ENCODE results near the gene CRHR1. TPM values are rescaled to one million over a fixed set of nuclear protein-coding genes. Genes with fewer than 3 reads are reported as not detected.

CRHR1 gene
- total RNA-seq, 3 donors from 2014 or later (not counting 1 experiment from before 2014, with no cell fraction given), result not detected

GRCh38 chr17:45784741-45785479 is 790 bp downstream of the CRHR1 start:
- intact Hi-C loops (cut with micrococcal nuclease), result no loop called here
- ATAC-seq (peak in 1 of 3 donors; percentile 58), DNase-seq (peak in 1 of 2 donors; percentile 58)
- peak overlapping the region; percentile 71 for H3K4me3 Mint-ChIP-seq
- peak overlapping the region; percentile 16 for H3K4me3 ChIP-seq (ENCODE audit: low read length)
- H3K27me3 ChIP-seq (ENCODE audit: control insufficient read depth, insufficient read depth, low read length), result peaks cover 22% of the 10 kb centered on the region
- no peaks in the 10 kb centered on the region for H3K36me3 Mint-ChIP-seq
- no peak for TF ChIP-seq CTCF (IDR thresholded peaks at IDR 0.05)
- H3K4me1 Mint-ChIP-seq, result no peaks in the 10 kb centered on the region
- H3K9me3 Mint-ChIP-seq, result no peaks in the 10 kb centered on the region
- no peaks in the 10 kb centered on the region for H3K9me3 ChIP-seq (ENCODE audit: control insufficient read depth, insufficient read depth, low read length)
- peaks cover 58 to 71% of the 10 kb centered on the region in 2 donors for H3K27me3 Mint-ChIP-seq (ENCODE audit: low read depth in 2 of 2)
- no peaks in the 10 kb centered on the region for H3K36me3 ChIP-seq (ENCODE audit: control insufficient read depth, insufficient read depth, low read length)
- peaks cover 17% of the 10 kb centered on the region for H3K4me1 ChIP-seq (ENCODE audit: control insufficient read depth, insufficient read depth, low read length)
- H3K27ac Mint-ChIP-seq, result no peak overlapping the region
- under 1% methylated on average over 82 of the region's 82 CpGs for WGBS (ENCODE audit: insufficient coverage)
- H3K27ac ChIP-seq (ENCODE audit: low read length), result no peak overlapping the region

DNA sequence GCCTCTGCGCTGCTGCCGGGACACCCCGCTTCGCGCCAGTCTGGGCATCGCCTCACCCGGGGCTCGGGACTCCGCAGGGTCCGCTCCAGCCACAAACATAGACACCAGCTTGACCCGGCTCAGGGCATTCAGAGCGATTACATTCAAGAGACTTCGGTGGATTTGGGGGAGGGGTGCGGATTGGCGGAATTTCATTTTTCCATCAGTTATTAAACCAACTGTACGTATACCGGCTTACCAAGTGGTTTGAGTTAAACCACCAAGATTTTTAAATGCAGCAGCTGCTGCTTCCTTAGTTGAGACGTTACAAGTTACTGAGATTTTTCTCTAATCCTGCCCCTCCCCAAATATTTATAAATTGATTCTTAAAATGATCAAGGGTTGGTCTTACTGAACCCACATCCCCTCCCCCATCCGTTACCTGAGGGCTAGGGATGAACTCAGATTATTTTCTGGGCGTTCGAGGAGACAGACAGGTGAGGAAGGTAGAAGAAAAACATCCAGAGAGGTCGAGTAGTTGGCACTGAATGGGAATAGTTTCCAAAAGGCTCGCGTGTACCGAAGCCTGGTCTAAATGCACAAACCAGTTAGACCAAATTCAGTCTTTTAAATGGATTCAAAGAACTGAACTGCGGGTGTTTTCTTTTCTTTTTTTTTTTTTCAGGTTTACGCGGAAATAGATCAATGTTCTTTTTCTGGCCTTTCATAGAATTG is 1.5 kb downstream of the CRHR1 start:
- Histone ChIP-seq H3K4me3 (ENCODE audit: low read length) (no peak overlapping the region), H3K9me3 (ENCODE audit: control insufficient read depth, insufficient read depth, low read length) (no peaks in the 10 kb centered on the region), H3K27ac (ENCODE audit: low read length) (no peak overlapping the region), H3K4me1 (ENCODE audit: control insufficient read depth, insufficient read depth, low read length) (peaks cover 17% of the 10 kb centered on the region), H3K27me3 (ENCODE audit: control insufficient read depth, insufficient read depth, low read length) (peaks cover 22% of the 10 kb centered on the region), H3K36me3 (ENCODE audit: control insufficient read depth, insufficient read depth, low read length) (no peaks in the 10 kb centered on the region)
- peak overlapping the region; percentile 72 for H3K4me3 Mint-ChIP-seq
- WGBS (ENCODE audit: insufficient coverage), result 23% methylated on average over 24 of the region's 28 CpGs
- no peaks in the 10 kb centered on the region for H3K4me1 Mint-ChIP-seq
- TF ChIP-seq CTCF (IDR thresholded peaks at IDR 0.05), result no peak
- H3K27me3 Mint-ChIP-seq (ENCODE audit: low read depth in 2 of 2), result peaks cover 56 to 64% of the 10 kb centered on the region in 2 donors
- intact Hi-C loops (cut with micrococcal nuclease), result no loop called here
- H3K27ac Mint-ChIP-seq, result no peak overlapping the region
- ATAC-seq, result no peak
- no peaks in the 10 kb centered on the region for H3K9me3 Mint-ChIP-seq
- H3K36me3 Mint-ChIP-seq, result no peaks in the 10 kb centered on the region
- no peak for DNase-seq

DNA sequence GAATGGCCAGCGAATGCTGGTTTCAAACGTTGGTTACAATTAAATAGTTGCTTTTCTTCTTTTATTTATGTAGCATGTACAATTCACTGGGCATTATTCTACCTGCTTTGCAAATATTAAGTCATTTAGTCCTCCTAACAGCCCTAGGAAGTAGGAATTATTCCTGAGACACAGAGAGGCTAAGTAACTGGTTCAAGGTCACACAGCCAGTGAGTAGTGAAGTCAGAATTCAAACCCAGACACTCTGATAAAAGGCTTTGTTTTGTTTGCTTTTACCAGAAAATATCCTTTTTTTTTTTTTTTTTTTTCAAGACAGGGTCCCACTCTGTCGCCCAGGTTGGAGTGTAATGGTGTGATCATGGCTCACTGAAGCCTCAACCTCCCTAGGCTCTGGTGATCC is 2.2 kb downstream of the CRHR1 start:
- Histone ChIP-seq H3K27ac (ENCODE audit: low read length) (no peak overlapping the region), H3K4me3 (ENCODE audit: low read length) (no peak overlapping the region), H3K36me3 (ENCODE audit: control insufficient read depth, insufficient read depth, low read length) (no peaks in the 10 kb centered on the region), H3K27me3 (ENCODE audit: control insufficient read depth, insufficient read depth, low read length) (peaks cover 20% of the 10 kb centered on the region), H3K9me3 (ENCODE audit: control insufficient read depth, insufficient read depth, low read length) (no peaks in the 10 kb centered on the region), H3K4me1 (ENCODE audit: control insufficient read depth, insufficient read depth, low read length) (peaks cover 17% of the 10 kb centered on the region)
- Mint-ChIP-seq H3K27ac (no peak overlapping the region), H3K36me3 (no peaks in the 10 kb centered on the region), H3K4me3 (peak overlapping the region; percentile 72), H3K27me3 (ENCODE audit: low read depth in 2 of 2) (peaks cover 57 to 58% of the 10 kb centered on the region in 2 donors), H3K9me3 (no peaks in the 10 kb centered on the region), H3K4me1 (no peaks in the 10 kb centered on the region)
- 80% methylated on average over 2 of the region's 3 CpGs for WGBS (ENCODE audit: insufficient coverage)
- intact Hi-C loops (cut with micrococcal nuclease), result no loop called here
- no peak for ATAC-seq
- no peak for DNase-seq
- no peak for TF ChIP-seq CTCF (IDR thresholded peaks at IDR 0.05)
